HepG2 (cell line): ENCODE results near the gene CCND1. TPM values are rescaled to one million over a fixed set of nuclear protein-coding genes. Genes with fewer than 3 reads are reported as not detected.

ENCODE experiments used
- ARNTL ChIP-seq: sonication (generic); formaldehyde crosslinking; IDR thresholded peaks from 2 replicates; pipeline ENCODE4 v1.4.0; 2020; ENCODE audit warnings: mild to moderate bottlenecking, missing genetic modification reagents
- BCL6 ChIP-seq: IDR thresholded peaks from 2 replicates; pipeline ENCODE4 v1.6.1; 2016; ENCODE audit warnings: missing genetic modification reagents, missing compliant biosample characterization
- CBX1 ChIP-seq: IDR thresholded peaks from one replicate; pipeline ENCODE4 v1.6.1; 2016; ENCODE audit warnings: antibody characterized with exemption, low read depth
- FOXJ3 ChIP-seq: sonication (generic); formaldehyde crosslinking; IDR thresholded peaks from 2 replicates; pipeline ENCODE4 v1.4.0; 2020; ENCODE audit warnings: missing genetic modification reagents, mild to moderate bottlenecking, borderline replicate concordance
- NR1H2 ChIP-seq: sonication (generic); formaldehyde crosslinking; IDR thresholded peaks from 2 replicates; pipeline ENCODE4 v1.8.1; 2022; ENCODE audit warnings: low read depth, missing genetic modification reagents, borderline replicate concordance
- PAF1 ChIP-seq: IDR thresholded peaks from 2 replicates; pipeline ENCODE4 v1.6.1; 2016; ENCODE audit warnings: missing genetic modification reagents, missing compliant biosample characterization
- PCBP1 ChIP-seq: fragments of 200-400 bp; formaldehyde crosslinking; IDR thresholded peaks from 2 replicates; pipeline ENCODE4 v1.6.1; 2017; ENCODE audit warnings: mild to moderate bottlenecking, low read depth, low read length, borderline replicate concordance
- PHF20 ChIP-seq: sonication (generic); formaldehyde crosslinking; IDR thresholded peaks from 2 replicates; pipeline ENCODE4 v1.5.0; 2020; ENCODE audit warnings: mild to moderate bottlenecking, missing genetic modification reagents
- RNF2 ChIP-seq: fragments of 450-650 bp; conservative IDR thresholded peaks from 2 replicates; pipeline ENCODE4 v1.6.1; 2016; ENCODE audit warnings: low read depth
- SALL2 ChIP-seq: sonication (generic); formaldehyde crosslinking; IDR thresholded peaks from 2 replicates; pipeline ENCODE4 v1.8.1; 2023; ENCODE audit warnings: mild to moderate bottlenecking, missing genetic modification reagents, inconsistent platforms
- SAP130 ChIP-seq: IDR thresholded peaks from 2 replicates; pipeline ENCODE4 v1.6.1; 2016; ENCODE audit warnings: low read depth
- ZFY ChIP-seq: sonication (generic); formaldehyde crosslinking; IDR thresholded peaks from 2 replicates; pipeline ENCODE4 v1.4.0; 2020; ENCODE audit warnings: missing genetic modification reagents
- ZNF30 ChIP-seq: sonication (generic); formaldehyde crosslinking; IDR thresholded peaks from 2 replicates; pipeline ENCODE4 v1.5.0; 2020; ENCODE audit warnings: mild to moderate bottlenecking, missing genetic modification reagents
- ZNF543 ChIP-seq: sonication (generic); formaldehyde crosslinking; IDR thresholded peaks from 2 replicates; pipeline ENCODE4 v1.4.0; 2020; ENCODE audit warnings: mild to moderate bottlenecking, missing genetic modification reagents
- ZNF570 ChIP-seq: sonication (generic); formaldehyde crosslinking; IDR thresholded peaks from 2 replicates; pipeline ENCODE4 v1.4.0; 2020; ENCODE audit warnings: mild to moderate bottlenecking, missing genetic modification reagents, borderline replicate concordance
- polyA plus RNA-seq, 8 experiments: library from polyadenylated mRNA; depleted of rRNA in 3 of 8; stranded (reverse) in 7 of 8; unstranded in 1 of 8; fragments of >200 nt; fragmentation: Illumina TruSeq in 4 of 8; extraction: Trizol in 4 of 8; gene quantifications; 2 replicates each; pipeline versions ENCODE4 v1.2.1 to v1.2.3, GENCODE V29; 2011 to 2016; ENCODE audit warnings: low read depth in 4 of 8, missing spikeins in 1 of 8, mixed read lengths in 1 of 8; ENCODE audit not compliant: insufficient read depth in 1 of 8
- total RNA-seq, 5 experiments: library from RNA; depleted of rRNA; stranded (reverse); fragments of >200 nt; fragmentation: Illumina TruSeq; extraction: Trizol; gene quantifications; 2 replicates each; pipeline ENCODE4 v1.2.3, GENCODE V29; 2016; ENCODE audit warnings: low read depth in 1 of 5
- TF ChIP-seq, protein P1 (sequence below): sonication (generic); formaldehyde crosslinking; IDR thresholded peaks from 2 replicates; pipeline ENCODE4 v1.4.0; 2020; ENCODE audit warnings: missing genetic modification reagents
- TF ChIP-seq, protein P2 (sequence below): sonication (generic); formaldehyde crosslinking; IDR thresholded peaks from 2 replicates; pipeline ENCODE4 v1.4.0; 2020; ENCODE audit warnings: low read depth, missing genetic modification reagents
- TF ChIP-seq, protein P3 (sequence below): sonication (generic); formaldehyde crosslinking; IDR thresholded peaks from 2 replicates; pipeline ENCODE4 v1.4.0; 2020; ENCODE audit warnings: missing genetic modification reagents

Gene CCND1
- total and polyA plus RNA-seq, 2 of the 13 experiments (the other 11 are each of a cell fraction or from before 2014, with no cell fraction given) = 107 to 136 TPM

DNA sequence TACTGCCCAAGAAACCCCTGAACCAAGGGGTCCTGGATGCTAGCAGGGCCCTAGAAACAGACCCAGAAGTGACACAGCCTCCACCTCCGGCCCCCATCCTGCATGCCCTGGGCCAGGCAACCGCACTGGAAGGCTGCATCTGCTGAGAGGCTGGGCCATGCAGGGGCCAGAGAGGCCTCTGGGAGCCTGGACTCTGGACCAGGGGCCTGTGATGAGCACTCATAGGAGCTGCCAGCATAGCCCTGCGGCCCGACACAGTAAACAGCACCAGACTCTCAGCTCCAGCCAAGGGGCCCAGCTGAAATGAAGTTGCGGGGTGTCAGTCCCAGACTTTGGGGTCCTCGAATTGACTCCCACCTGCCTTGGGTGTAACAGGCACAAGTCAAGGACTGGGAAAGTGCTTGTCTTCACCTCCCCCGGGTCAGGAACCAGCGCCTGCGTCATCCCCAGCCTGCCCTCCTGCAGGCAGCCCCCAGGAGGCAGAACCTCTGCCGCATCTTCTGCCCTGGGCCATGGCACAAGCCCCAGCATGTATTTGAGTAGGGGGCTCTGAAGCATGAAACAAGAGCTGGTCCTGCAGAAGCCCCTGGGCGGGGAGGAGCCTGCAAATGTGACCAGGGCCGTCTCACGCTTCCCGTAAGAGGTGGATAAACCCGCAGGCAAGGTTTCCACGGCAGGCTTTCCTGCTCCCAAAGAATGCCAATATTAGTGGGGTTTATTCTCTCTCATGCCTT, 25.2 kb upstream of the CCND1 start (continued):
- TF ChIP-seq ZNF543 (peak; percentile 72; the same call in 1 of the 2 replicates), SALL2 (CRISPR knock-in tag) (no peak), ZNF30 (CRISPR knock-in tag) (no peak), BCL6 (CRISPR knock-in tag) (0 out of 2 replicates have a peak, but pooled peaks have one; percentile 16), CBX1 (peak; percentile 41), PCBP1 (0 out of 2 replicates have a peak, but pooled peaks have one; percentile 46), PHF20 (CRISPR knock-in tag) (peak; percentile 63), PAF1 (CRISPR knock-in tag) (no peak), SAP130 (peak; percentile 39; the same call in 1 of the 2 replicates), FOXJ3 (CRISPR knock-in tag) (peak; percentile 22; the same call in 1 of the 2 replicates), RNF2 (peak; percentile 64; the same call in 1 of the 2 replicates), ZNF570 (CRISPR knock-in tag) (no peak), ARNTL (CRISPR knock-in tag) (0 out of 2 replicates have a peak, but pooled peaks have one; percentile 39), NR1H2 (CRISPR knock-in tag) (peak; percentile 36; the same call in 1 of the 2 replicates), ZFY (CRISPR knock-in tag) (peak; percentile 95)
- TF ChIP-seq, protein P1, sequence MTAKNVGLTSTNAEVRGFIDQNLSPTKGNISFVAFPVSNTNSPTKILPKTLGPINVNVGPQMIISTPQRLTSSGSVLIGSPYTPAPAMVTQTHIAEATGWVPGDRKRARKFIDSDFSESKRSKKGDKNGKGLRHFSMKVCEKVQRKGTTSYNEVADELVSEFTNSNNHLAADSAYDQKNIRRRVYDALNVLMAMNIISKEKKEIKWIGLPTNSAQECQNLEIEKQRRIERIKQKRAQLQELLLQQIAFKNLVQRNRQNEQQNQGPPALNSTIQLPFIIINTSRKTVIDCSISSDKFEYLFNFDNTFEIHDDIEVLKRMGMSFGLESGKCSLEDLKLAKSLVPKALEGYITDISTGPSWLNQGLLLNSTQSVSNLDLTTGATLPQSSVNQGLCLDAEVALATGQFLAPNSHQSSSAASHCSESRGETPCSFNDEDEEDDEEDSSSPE (CRISPR knock-in tag) = peak; percentile 21; the same call in 1 of the 2 replicates
- TF ChIP-seq, protein P2, sequence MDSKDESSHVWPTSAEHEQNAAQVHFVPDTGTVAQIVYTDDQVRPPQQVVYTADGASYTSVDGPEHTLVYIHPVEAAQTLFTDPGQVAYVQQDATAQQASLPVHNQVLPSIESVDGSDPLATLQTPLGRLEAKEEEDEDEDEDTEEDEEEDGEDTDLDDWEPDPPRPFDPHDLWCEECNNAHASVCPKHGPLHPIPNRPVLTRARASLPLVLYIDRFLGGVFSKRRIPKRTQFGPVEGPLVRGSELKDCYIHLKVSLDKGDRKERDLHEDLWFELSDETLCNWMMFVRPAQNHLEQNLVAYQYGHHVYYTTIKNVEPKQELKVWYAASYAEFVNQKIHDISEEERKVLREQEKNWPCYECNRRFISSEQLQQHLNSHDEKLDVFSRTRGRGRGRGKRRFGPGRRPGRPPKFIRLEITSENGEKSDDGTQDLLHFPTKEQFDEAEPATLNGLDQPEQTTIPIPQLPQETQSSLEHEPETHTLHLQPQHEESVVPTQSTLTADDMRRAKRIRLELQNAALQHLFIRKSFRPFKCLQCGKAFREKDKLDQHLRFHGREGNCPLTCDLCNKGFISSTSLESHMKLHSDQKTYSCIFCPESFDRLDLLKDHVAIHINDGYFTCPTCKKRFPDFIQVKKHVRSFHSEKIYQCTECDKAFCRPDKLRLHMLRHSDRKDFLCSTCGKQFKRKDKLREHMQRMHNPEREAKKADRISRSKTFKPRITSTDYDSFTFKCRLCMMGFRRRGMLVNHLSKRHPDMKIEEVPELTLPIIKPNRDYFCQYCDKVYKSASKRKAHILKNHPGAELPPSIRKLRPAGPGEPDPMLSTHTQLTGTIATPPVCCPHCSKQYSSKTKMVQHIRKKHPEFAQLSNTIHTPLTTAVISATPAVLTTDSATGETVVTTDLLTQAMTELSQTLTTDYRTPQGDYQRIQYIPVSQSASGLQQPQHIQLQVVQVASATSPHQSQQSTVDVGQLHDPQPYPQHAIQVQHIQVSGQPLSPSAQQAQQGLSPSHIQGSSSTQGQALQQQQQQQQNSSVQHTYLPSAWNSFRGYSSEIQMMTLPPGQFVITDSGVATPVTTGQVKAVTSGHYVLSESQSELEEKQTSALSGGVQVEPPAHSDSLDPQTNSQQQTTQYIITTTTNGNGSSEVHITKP (CRISPR knock-in tag) = 0 out of 2 replicates have a peak, but pooled peaks have one; percentile 21
- TF ChIP-seq, protein P3, sequence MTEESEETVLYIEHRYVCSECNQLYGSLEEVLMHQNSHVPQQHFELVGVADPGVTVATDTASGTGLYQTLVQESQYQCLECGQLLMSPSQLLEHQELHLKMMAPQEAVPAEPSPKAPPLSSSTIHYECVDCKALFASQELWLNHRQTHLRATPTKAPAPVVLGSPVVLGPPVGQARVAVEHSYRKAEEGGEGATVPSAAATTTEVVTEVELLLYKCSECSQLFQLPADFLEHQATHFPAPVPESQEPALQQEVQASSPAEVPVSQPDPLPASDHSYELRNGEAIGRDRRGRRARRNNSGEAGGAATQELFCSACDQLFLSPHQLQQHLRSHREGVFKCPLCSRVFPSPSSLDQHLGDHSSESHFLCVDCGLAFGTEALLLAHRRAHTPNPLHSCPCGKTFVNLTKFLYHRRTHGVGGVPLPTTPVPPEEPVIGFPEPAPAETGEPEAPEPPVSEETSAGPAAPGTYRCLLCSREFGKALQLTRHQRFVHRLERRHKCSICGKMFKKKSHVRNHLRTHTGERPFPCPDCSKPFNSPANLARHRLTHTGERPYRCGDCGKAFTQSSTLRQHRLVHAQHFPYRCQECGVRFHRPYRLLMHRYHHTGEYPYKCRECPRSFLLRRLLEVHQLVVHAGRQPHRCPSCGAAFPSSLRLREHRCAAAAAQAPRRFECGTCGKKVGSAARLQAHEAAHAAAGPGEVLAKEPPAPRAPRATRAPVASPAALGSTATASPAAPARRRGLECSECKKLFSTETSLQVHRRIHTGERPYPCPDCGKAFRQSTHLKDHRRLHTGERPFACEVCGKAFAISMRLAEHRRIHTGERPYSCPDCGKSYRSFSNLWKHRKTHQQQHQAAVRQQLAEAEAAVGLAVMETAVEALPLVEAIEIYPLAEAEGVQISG = peak; percentile 72
